Measurements from ENCODE around the gene GAS1. TPM values are rescaled to one million over a fixed set of nuclear protein-coding genes. Genes with fewer than 3 reads are reported as not detected.

Gene GAS1
- total RNA-seq, 1 donor from 2014 or later = 11.2 TPM

GRCh38 chr9:86942281-86943200, 4.8 kb downstream of the GAS1 start:
- H3K4me1 Mint-ChIP-seq (ENCODE audit: unreplicated experiment) = peaks cover 32% of the 10 kb centered on the region
- no peak for DNase-seq (ENCODE audit: low spot score)
- peaks cover 5% of the 10 kb centered on the region for H3K36me3 Mint-ChIP-seq (ENCODE audit: low read depth, unreplicated experiment)
- H3K4me3 Mint-ChIP-seq (ENCODE audit: unreplicated experiment) = no peak overlapping the region
- H3K27me3 Mint-ChIP-seq (ENCODE audit: unreplicated experiment) = peaks cover 4% of the 10 kb centered on the region
- no peaks in the 10 kb centered on the region for H3K9me3 Mint-ChIP-seq (ENCODE audit: unreplicated experiment)
- H3K27ac Mint-ChIP-seq (ENCODE audit: unreplicated experiment) = no peak overlapping the region
- no peak for TF ChIP-seq CTCF (IDR thresholded peaks at IDR 0.05; ENCODE audit: unreplicated experiment)

GRCh38 chr9:86941197-86941596, 6.1 kb downstream of the GAS1 start:
- no peak overlapping the region for H3K4me3 Mint-ChIP-seq (ENCODE audit: unreplicated experiment)
- peaks cover 4% of the 10 kb centered on the region for H3K27me3 Mint-ChIP-seq (ENCODE audit: unreplicated experiment)
- no peak overlapping the region for H3K27ac Mint-ChIP-seq (ENCODE audit: unreplicated experiment)
- H3K36me3 Mint-ChIP-seq (ENCODE audit: low read depth, unreplicated experiment) = peaks cover 5% of the 10 kb centered on the region
- no peak for DNase-seq (ENCODE audit: low spot score)
- H3K9me3 Mint-ChIP-seq (ENCODE audit: unreplicated experiment) = no peaks in the 10 kb centered on the region
- TF ChIP-seq CTCF (IDR thresholded peaks at IDR 0.05; ENCODE audit: unreplicated experiment) = no peak
- H3K4me1 Mint-ChIP-seq (ENCODE audit: unreplicated experiment) = peaks cover 32% of the 10 kb centered on the region

- Mint-ChIP-seq H3K9me3 (ENCODE audit: unreplicated experiment) (no peaks in the 10 kb centered on the region), H3K36me3 (ENCODE audit: low read depth, unreplicated experiment) (peaks cover 5% of the 10 kb centered on the region), H3K4me1 (ENCODE audit: unreplicated experiment) (peaks cover 32% of the 10 kb centered on the region), H3K27ac (ENCODE audit: unreplicated experiment) (no peak overlapping the region), H3K27me3 (ENCODE audit: unreplicated experiment) (peaks cover 4% of the 10 kb centered on the region), H3K4me3 (ENCODE audit: unreplicated experiment) (no peak overlapping the region)
- DNase-seq (ENCODE audit: low spot score) = no peak
- no peak for TF ChIP-seq CTCF (IDR thresholded peaks at IDR 0.05; ENCODE audit: unreplicated experiment)
These were observed 6.5 kb downstream of the GAS1 start for GRCh38 chr9:86940774-86941173.

- H3K9me3 Mint-ChIP-seq (ENCODE audit: unreplicated experiment) = no peaks in the 10 kb centered on the region
- no peak for DNase-seq (ENCODE audit: low spot score)
- H3K36me3 Mint-ChIP-seq (ENCODE audit: low read depth, unreplicated experiment) = peaks cover 2% of the 10 kb centered on the region
- TF ChIP-seq CTCF (IDR thresholded peaks at IDR 0.05; ENCODE audit: unreplicated experiment) = no peak
- H3K4me3 Mint-ChIP-seq (ENCODE audit: unreplicated experiment) = no peak overlapping the region
- no peaks in the 10 kb centered on the region for H3K27me3 Mint-ChIP-seq (ENCODE audit: unreplicated experiment)
- no peak overlapping the region for H3K27ac Mint-ChIP-seq (ENCODE audit: unreplicated experiment)
- H3K4me1 Mint-ChIP-seq (ENCODE audit: unreplicated experiment) = peaks cover 26% of the 10 kb centered on the region
These were observed 7.4 kb downstream of the GAS1 start for GRCh38 chr9:86939891-86940290.

GRCh38 chr9:86939321-86939720, 8.0 kb downstream of the GAS1 start:
- no peak overlapping the region for H3K27ac Mint-ChIP-seq (ENCODE audit: unreplicated experiment)

More at GRCh38 chr9:86939321-86939720, 8.0 kb downstream of the GAS1 start:
- H3K36me3 Mint-ChIP-seq (ENCODE audit: low read depth, unreplicated experiment) = no peaks in the 10 kb centered on the region
- no peaks in the 10 kb centered on the region for H3K27me3 Mint-ChIP-seq (ENCODE audit: unreplicated experiment)
- no peak for DNase-seq (ENCODE audit: low spot score)
- H3K4me3 Mint-ChIP-seq (ENCODE audit: unreplicated experiment) = no peak overlapping the region
- TF ChIP-seq CTCF (IDR thresholded peaks at IDR 0.05; ENCODE audit: unreplicated experiment) = no peak
- H3K9me3 Mint-ChIP-seq (ENCODE audit: unreplicated experiment) = no peaks in the 10 kb centered on the region
- peaks cover 24% of the 10 kb centered on the region for H3K4me1 Mint-ChIP-seq (ENCODE audit: unreplicated experiment)
